Right atrium auricular region (tissue), 2 donors: Measurements from ENCODE around the gene GAS2. TPM values are rescaled to one million over a fixed set of nuclear protein-coding genes. Genes with fewer than 3 reads are reported as not detected.

ENCODE experiments used
- DNase-seq: peaks from one replicate; pipeline ENCODE4 v3.0.0-alpha.2; 2019; ENCODE audit warnings: low spot score
- H3K27ac ChIP-seq, 2 donors: fragments of 200-600 bp; sonication (generic); 1 replicate in 1 of 2; 2 replicates in 1 of 2; pipeline ENCODE4 v1.5.1; 2016 to 2019
- H3K27me3 ChIP-seq, 2 donors: fragments of 200-600 bp; sonication (generic); one replicate each; pipeline versions ENCODE4 v1.5.1 to v1.6.0; 2017 to 2019
- H3K36me3 ChIP-seq: fragments of 200-600 bp; sonication (generic); one replicate; pipeline ENCODE4 v1.5.1; 2016
- H3K4me1 ChIP-seq, 2 donors: fragments of 200-600 bp; sonication (generic); one replicate each; pipeline versions ENCODE4 v1.5.1 to v1.6.0; 2017 to 2019
- H3K4me3 ChIP-seq, 2 donors: fragments of 200-600 bp; sonication (generic); 1 replicate in 1 of 2; 2 replicates in 1 of 2; pipeline ENCODE4 v1.5.1; 2017 to 2019; ENCODE audit warnings: mild to moderate bottlenecking in 1 of 2, moderate library complexity in 1 of 2
- H3K9me3 ChIP-seq, 2 donors: fragments of 200-600 bp; sonication (generic); one replicate each; pipeline ENCODE4 v1.5.1; 2019
- total RNA-seq, 2 donors: library from RNA; depleted of rRNA; stranded (reverse); fragments of >200 nt; gene quantifications; one replicate each; pipeline ENCODE4 v1.1.0, GENCODE V29; 2016
- TF ChIP-seq, protein P1 (sequence below), 2 donors: fragments of 200-600 bp; sonication (generic); IDR thresholded peaks; one replicate each; pipeline ENCODE4 v1.5.1; 2019; ENCODE audit warnings: antibody characterized with exemption in 2 of 2

Gene GAS2
- total RNA-seq, 2 donors from 2014 or later = 6.5 to 9.7 TPM

GRCh38 chr11:22733475-22734248, 67.3 kb downstream of the GAS2 start:
- H3K27ac ChIP-seq = peak overlapping the region; percentile 31 to 41
- TF ChIP-seq, protein P1, sequence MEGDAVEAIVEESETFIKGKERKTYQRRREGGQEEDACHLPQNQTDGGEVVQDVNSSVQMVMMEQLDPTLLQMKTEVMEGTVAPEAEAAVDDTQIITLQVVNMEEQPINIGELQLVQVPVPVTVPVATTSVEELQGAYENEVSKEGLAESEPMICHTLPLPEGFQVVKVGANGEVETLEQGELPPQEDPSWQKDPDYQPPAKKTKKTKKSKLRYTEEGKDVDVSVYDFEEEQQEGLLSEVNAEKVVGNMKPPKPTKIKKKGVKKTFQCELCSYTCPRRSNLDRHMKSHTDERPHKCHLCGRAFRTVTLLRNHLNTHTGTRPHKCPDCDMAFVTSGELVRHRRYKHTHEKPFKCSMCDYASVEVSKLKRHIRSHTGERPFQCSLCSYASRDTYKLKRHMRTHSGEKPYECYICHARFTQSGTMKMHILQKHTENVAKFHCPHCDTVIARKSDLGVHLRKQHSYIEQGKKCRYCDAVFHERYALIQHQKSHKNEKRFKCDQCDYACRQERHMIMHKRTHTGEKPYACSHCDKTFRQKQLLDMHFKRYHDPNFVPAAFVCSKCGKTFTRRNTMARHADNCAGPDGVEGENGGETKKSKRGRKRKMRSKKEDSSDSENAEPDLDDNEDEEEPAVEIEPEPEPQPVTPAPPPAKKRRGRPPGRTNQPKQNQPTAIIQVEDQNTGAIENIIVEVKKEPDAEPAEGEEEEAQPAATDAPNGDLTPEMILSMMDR (IDR thresholded peaks at IDR 0.05) = no peak
- DNase-seq = no peak

DNA sequence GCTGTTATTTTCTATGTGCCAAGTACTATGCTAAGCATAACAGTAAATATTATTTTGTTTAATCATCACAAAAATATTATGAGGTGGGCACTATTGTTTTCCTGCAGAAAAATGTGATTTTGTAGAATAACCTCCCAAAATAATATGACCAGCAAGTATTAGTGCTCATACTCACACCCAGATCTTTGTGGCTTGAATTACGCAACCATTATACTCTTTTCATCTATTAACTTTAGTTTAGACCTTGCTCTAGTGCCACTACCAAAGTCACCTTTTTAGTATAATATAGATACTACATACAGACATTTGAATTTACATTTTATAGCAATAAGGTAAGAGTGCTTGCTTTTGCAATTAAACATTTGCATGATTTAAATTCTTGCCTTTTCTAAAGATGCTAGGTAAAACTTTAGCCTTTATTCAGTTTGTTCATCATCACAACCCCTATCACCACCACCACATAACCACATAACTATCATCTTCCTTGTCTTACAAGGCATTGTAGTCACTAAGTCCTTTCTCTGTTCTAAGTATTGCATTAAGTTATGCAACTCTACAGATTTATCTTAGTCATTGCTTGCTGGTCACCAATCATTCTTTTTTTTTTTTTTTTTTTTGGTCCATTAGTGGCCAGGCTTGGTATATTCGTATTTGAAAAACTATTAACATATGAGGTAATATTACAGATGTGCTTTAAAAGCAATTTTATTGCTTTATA, 68.4 kb downstream of the GAS2 start:
- DNase-seq = no peak
- H3K4me1 ChIP-seq = no peaks in the 10 kb centered on the region
- TF ChIP-seq, protein P1 (IDR thresholded peaks at IDR 0.05) = no peak
- H3K27me3 ChIP-seq = no peaks in the 10 kb centered on the region
- no peaks in the 10 kb centered on the region for H3K36me3 ChIP-seq
- no peaks in the 10 kb centered on the region for H3K9me3 ChIP-seq
- no peak overlapping the region for H3K4me3 ChIP-seq
- no peak overlapping the region for H3K27ac ChIP-seq

More at GRCh38 chr11:22733475-22734248, 67.3 kb downstream of the GAS2 start:
- Histone ChIP-seq H3K4me3 (no peak overlapping the region), H3K27me3 (no peaks in the 10 kb centered on the region), H3K36me3 (no peaks in the 10 kb centered on the region), H3K9me3 (no peaks in the 10 kb centered on the region), H3K4me1 (no peaks in the 10 kb centered on the region)

DNA sequence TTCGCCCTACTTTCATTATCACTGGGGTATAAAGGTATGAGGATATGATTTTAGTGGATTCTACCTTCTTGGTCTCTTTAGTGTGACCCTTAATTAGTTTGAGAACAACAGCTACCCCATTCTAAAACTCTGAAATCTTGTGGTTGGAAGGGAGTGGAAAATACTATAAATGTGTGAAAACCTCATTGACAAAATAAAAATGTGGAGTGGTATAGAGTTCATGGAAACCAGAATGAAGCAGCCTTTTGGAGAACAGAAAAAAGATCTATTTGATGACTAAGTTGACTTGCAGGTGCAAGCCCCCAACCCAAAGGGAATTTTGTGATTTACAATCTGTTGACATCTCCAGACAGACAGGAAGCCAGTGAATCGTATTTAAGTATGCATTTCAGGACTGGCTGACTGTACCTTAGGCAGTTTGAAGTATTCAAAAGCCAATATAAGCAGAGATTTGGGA, 75.8 kb downstream of the GAS2 start:
- H3K27ac ChIP-seq = no peak overlapping the region
- no peaks in the 10 kb centered on the region for H3K9me3 ChIP-seq
- H3K4me3 ChIP-seq = no peak overlapping the region
- TF ChIP-seq, protein P1 (IDR thresholded peaks at IDR 0.05) = no peak
- H3K4me1 ChIP-seq = no peaks in the 10 kb centered on the region
- no peak for DNase-seq
- no peaks in the 10 kb centered on the region for H3K36me3 ChIP-seq
- no peaks in the 10 kb centered on the region for H3K27me3 ChIP-seq

DNA sequence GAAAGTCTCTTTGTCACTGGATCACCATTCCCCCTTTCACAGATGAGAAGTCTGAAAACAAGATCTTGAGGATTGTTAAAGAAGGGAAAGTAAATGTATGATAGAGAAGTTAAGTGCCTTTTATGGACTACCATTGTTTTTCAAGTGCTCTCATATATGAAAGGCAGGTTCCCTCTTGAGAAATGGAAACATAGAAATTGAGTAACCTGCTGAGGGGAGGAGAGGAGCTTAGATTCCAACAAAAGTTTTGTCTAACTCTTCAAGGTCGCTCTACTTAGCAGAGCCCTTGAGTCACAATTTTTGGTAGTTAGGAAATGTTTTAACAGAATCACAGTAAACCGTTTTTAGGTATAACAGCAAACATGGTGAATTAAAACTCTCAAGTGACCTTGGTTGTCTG, 83.1 kb downstream of the GAS2 start:
- no peaks in the 10 kb centered on the region for H3K27me3 ChIP-seq
- H3K4me3 ChIP-seq = no peak overlapping the region
- TF ChIP-seq, protein P1 (IDR thresholded peaks at IDR 0.05) = no peak
- H3K27ac ChIP-seq = no peak overlapping the region
- DNase-seq = no peak
- H3K9me3 ChIP-seq = no peaks in the 10 kb centered on the region
- H3K36me3 ChIP-seq = no peaks in the 10 kb centered on the region
- no peaks in the 10 kb centered on the region for H3K4me1 ChIP-seq

GRCh38 chr11:22752908-22753310, 86.5 kb downstream of the GAS2 start:
- TF ChIP-seq, protein P1 (IDR thresholded peaks at IDR 0.05) = no peak
- H3K4me1 ChIP-seq = no peaks in the 10 kb centered on the region
- no peaks in the 10 kb centered on the region for H3K27me3 ChIP-seq
- no peaks in the 10 kb centered on the region for H3K36me3 ChIP-seq
- no peak overlapping the region for H3K4me3 ChIP-seq
- no peak overlapping the region for H3K27ac ChIP-seq
- H3K9me3 ChIP-seq = no peaks in the 10 kb centered on the region
- no peak for DNase-seq
